CD4-positive, alpha-beta T cell treated with Interleukin-15 for 4 hours (primary cell): ENCODE results near the gene DOCK9.

Source experiments
- DNase-seq: peaks from one replicate; pipeline ENCODE4 v3.0.0-alpha.2; 2020; ENCODE audit warnings: low spot score

Gene DOCK9

GRCh38 chr13:98886587-98887230 is 91.2 kb downstream of the DOCK9 start:
- no peak for DNase-seq

- DNase-seq = no peak
These were observed 92.3 kb downstream of the DOCK9 start for GRCh38 chr13:98885600-98885999.

- no peak for DNase-seq
These were observed 93.9 kb downstream of the DOCK9 start for GRCh38 chr13:98883998-98884397.

- no peak for DNase-seq
These were observed 96.5 kb downstream of the DOCK9 start for GRCh38 chr13:98881390-98881789.

- no peak for DNase-seq
These were observed 97.2 kb downstream of the DOCK9 start for GRCh38 chr13:98880677-98881076.

GRCh38 chr13:98879957-98880356 is 97.9 kb downstream of the DOCK9 start:
- DNase-seq = no peak

DNA sequence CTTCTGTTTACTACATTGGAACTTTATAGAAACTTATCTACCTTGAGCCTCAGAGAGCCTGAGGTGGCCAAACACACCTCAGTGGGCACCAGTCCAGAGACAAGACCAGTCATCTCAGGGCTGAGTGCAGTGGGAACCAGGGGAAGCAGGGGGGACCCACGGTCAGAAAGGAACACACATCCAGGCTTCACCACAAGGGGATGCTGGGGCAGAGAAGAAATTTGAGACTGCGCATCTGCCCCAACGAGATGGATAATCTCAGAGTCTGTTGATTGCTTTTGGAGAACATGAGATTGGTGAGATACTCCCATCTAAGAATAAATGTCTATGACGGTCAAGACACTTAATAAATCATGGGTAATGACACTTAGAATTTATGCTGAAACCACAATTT is 98.7 kb downstream of the DOCK9 start:
- no peak for DNase-seq

DNA sequence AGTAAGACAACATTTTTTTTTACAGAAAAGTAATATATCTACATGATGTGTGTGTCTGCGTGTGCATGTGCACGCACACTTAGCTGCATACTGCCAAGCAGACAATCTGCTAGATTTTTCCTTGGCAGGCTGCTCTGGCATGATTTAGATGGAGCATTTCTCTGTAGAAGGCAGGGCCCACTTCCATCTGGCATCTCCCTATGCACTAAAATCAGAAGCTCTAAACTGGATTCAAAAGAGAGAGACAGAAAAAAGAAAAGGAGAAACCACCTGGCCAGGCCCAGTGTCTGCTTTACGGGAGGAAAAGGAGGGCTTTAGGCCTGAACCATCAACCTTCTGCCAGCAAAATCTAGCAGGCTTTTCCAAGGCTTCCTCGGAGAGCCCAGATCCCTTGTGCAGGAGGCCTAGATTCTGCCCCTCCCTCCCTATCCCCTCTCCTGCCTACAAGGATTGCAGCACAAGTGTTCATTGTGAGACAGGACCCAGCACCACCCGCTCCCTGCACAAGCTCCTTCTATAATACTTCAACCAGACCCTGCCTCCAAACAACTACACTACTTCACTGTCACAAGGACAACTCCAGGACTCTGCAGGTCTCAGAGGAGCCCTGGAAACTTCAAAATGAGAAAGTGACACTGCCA is 99.3 kb downstream of the DOCK9 start:
- no peak for DNase-seq

DNA sequence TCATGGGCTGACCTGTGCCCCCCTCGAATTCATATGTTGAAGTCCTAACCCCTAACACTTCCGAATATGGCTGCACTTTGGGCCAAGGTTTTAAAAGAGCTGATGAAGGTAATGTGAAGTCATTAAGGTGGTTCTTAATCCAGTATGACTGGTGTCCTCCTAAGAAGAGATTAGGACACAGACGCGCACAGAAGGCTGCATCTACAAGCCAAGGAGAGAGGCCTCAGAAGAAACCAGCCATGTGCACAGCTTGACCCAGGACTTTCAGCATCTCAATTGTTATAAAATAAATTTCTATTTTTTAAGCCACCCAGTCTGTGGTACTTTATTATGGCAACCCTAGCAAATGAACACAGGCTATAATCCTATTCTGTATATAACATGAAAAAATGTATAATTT is 99.9 kb downstream of the DOCK9 start:
- no peak for DNase-seq

- DNase-seq = no peak
These were observed 100.4 kb downstream of the DOCK9 start for GRCh38 chr13:98877466-98877865.

- no peak for DNase-seq
These were observed 102.6 kb downstream of the DOCK9 start for GRCh38 chr13:98875146-98875729.

DNA sequence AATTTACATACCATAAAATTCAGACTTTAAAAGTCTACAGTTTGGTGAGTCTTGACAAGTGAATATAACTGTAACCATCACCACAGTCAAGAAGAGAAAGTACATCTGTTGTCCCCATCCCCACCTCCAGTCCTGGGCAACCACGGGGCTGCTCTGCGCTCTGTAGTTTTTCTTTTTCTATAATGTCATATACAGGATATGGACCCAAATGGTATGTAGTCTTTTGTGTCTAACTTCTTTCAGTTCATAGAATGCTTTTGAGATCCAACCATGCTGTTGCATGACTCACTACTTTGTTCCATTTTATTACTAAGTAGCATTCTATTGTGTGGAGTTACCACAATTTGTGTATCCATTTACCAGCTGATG is 103.9 kb downstream of the DOCK9 start:
- no peak for DNase-seq

- no peak for DNase-seq
These were observed 104.4 kb downstream of the DOCK9 start for GRCh38 chr13:98873377-98874028.

GRCh38 chr13:98871727-98872126 is 106.1 kb downstream of the DOCK9 start:
- no peak for DNase-seq

DNA sequence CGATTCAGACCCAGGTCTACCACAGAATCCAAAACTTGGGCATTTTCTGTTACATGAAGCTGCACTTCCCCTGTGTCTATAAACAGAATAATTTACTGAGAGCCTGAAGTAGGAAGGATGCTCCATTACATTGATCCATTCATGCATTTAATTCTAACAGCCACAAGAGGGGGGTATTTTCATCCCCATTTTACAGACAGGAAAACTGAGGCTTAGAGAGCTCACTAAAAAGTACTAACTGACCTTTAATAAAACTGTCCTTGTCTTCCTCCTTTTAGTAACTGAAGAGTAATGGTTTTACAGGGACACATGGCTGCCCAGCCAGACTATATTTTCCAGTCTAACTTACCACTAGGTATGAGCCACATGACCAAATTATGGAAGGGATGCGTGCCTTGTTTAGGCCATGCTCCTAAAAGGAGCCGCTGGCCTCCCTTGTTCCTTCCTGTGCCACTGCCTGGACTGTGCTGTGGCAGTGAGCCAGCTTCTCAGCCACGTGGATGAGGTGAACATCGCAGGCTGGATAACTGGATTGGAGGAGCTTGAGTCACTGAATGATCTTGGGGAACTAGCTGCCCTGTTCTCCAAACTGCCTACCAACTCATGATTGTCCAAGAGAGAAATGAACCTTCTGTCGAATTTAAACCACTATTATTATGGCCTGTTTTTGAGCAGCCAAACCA is 108.3 kb downstream of the DOCK9 start:
- DNase-seq = peak; percentile 20

GRCh38 chr13:98868932-98869331 is 108.9 kb downstream of the DOCK9 start:
- no peak for DNase-seq

- DNase-seq = no peak
These were observed 111.0 kb downstream of the DOCK9 start for GRCh38 chr13:98866882-98867281.

DNA sequence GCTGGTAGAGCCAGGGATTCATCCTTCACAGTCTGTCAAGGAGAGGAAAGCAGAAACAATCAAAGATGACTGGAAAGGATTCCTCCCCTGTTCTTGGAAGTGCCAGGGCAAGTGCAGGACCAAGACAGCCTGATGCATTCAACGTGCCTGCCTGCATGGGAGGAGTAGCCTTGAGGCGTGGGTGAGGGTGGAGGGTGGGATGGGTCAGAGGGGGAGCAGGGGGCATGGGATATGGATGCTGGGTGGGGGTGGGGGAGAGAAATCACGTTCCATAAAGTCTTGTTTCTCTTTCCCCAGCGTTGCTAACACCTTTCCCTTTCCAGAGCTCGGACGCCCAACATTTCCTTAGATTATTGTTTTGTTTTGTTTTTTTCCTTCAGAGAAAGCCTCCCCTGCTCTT is 117.4 kb downstream of the DOCK9 start:
- no peak for DNase-seq

DNA sequence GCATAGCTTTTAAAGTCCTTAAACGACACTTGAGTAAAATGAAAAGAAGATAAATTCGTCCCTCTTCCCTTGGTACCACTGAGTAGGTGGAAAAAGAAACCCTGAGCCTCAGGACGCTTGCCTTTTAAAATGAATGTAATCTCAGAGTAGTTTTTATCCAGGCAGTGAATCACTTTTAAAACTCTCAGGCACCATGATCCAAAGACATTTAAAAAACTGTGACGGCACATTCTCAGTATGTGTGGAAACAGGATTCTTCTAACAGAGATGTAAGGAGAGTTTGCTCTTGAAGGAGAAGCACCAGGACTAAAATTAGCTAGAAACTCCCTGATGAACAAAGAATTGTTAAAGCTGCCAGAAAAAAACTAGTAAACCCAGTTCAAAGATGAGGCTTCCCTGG is 119.7 kb downstream of the DOCK9 start:
- DNase-seq = no peak

GRCh38 chr13:98856983-98857382 is 120.9 kb downstream of the DOCK9 start:
- no peak for DNase-seq

GRCh38 chr13:98854448-98854847 is 123.4 kb downstream of the DOCK9 start:
- DNase-seq = no peak

- DNase-seq = no peak
These were observed 124.1 kb downstream of the DOCK9 start for GRCh38 chr13:98853771-98854221.

GRCh38 chr13:98851276-98851675 is 126.6 kb downstream of the DOCK9 start:
- no peak for DNase-seq
